GM12878 (cell line): ENCODE measurements around the gene UFC1. TPM values are rescaled to one million over a fixed set of nuclear protein-coding genes. Genes with fewer than 3 reads are reported as not detected.

Source experiments
- ATAC-seq: fragments of 200-7000 bp; cut with Tn5 transposase; 3 replicates; pipeline ENCODE4 v1.9.1; 2020; ENCODE audit warnings: mild to moderate bottlenecking, moderate library complexity
- BruUV-seq: library from RNA; stranded (reverse); fragments of 400-500 nt; replicated peaks from 2 replicates; lab custom pipeline; 2021; lab: Mats Ljungman, UMichigan
- CTCF ChIA-PET: fragments of 300-600 bp; sonication (Branson Sonifier 250); formaldehyde crosslinking; extraction: SDS; loops from one replicate; lab custom pipeline; 2021; ENCODE audit warnings: inconsistent platforms; lab: Yijun Ruan, JAX
- POLR2A ChIA-PET: fragments of 350-600 bp; formaldehyde crosslinking; extraction: SDS; loops from one replicate; lab custom pipeline; 2021; ENCODE audit warnings: inconsistent platforms; lab: Charles Lee
- RAD21 ChIA-PET: fragments of 300-600 bp; sonication (Branson Sonifier 250); formaldehyde crosslinking; loops from one replicate; lab custom pipeline; 2023; ENCODE audit warnings: antibody characterized with exemption; ENCODE audit not compliant: unreplicated experiment; lab: Charles Lee
- SMC1A ChIA-PET: fragments of 300-600 bp; sonication (Branson Sonifier 250); formaldehyde crosslinking; loops from one replicate; lab custom pipeline; 2023; ENCODE audit not compliant: unreplicated experiment, uncharacterized antibody; lab: Charles Lee
- DNase-seq: peaks from one replicate; pipeline ENCODE4 v3.0.0-alpha.2; 2011; ENCODE audit warnings: low read depth, low spot score
- FAIRE-seq: peaks from 3 replicates; lab custom pipeline; 2011; peaks lifted over from hg19 to GRCh38; lab: Jason Lieb, UNC
- H2AFZ ChIP-seq: 2 replicates; pipeline ENCODE4 v1.6.0; 2011; ENCODE audit warnings: low read depth, low read length, control low read depth; ENCODE audit not compliant: control insufficient read depth
- H3K27ac ChIP-seq: 2 replicates; pipeline ENCODE4 v1.5.1; 2011; ENCODE audit warnings: control low read depth; ENCODE audit not compliant: control insufficient read depth, insufficient read depth
- H3K27me3 ChIP-seq, 2 experiments: replicated peaks in 1 of 2; 2 replicates each; pipeline versions ENCODE4 v1.6.0 to v1.6.1; 2011; ENCODE audit warnings: low read length in 1 of 2; ENCODE audit not compliant: control insufficient read depth in 2 of 2, insufficient read depth in 2 of 2
- H3K36me3 ChIP-seq, 2 experiments: 2 replicates each; pipeline ENCODE4 v1.5.1; 2011; ENCODE audit warnings: low read length in 1 of 2; ENCODE audit not compliant: control insufficient read depth in 2 of 2, insufficient read depth in 2 of 2
- H3K4me1 ChIP-seq: 2 replicates; pipeline ENCODE4 v1.6.1; 2011; ENCODE audit warnings: mild to moderate bottlenecking, low read length, moderate library complexity, mixed read lengths; ENCODE audit not compliant: control insufficient read depth, insufficient read depth
- H3K4me2 ChIP-seq: 2 replicates; pipeline ENCODE4 v1.6.0; 2011; ENCODE audit warnings: control low read depth; ENCODE audit not compliant: control insufficient read depth, insufficient read depth
- H3K4me3 ChIP-seq: fragments of 200-600 bp; sonication (generic); 2 replicates; pipeline ENCODE4 v1.5.1; 2016
- H3K79me2 ChIP-seq: 2 replicates; pipeline ENCODE4 v1.6.0; 2011; ENCODE audit warnings: low read length; ENCODE audit not compliant: control insufficient read depth, insufficient read depth
- H3K9ac ChIP-seq: 2 replicates; pipeline ENCODE4 v1.8.0; 2011; ENCODE audit warnings: low read length, control low read depth, mixed read lengths; ENCODE audit not compliant: control insufficient read depth, insufficient read depth
- H3K9me3 ChIP-seq: replicated peaks from 3 replicates; pipeline ENCODE4 v1.5.1; 2011; ENCODE audit warnings: mild to moderate bottlenecking, low read length; ENCODE audit not compliant: control insufficient read depth, insufficient read depth
- H4K20me1 ChIP-seq: 2 replicates; pipeline ENCODE4 v1.6.0; 2011; ENCODE audit not compliant: control insufficient read depth, insufficient read depth
- CHD1 ChIP-seq: IDR thresholded peaks from 2 replicates; pipeline ENCODE4 v1.6.1; 2012; ENCODE audit warnings: low read depth, low read length, improper control_type of control experiment
- EZH2 ChIP-seq: IDR thresholded peaks from 2 replicates; pipeline ENCODE4 v1.6.1; 2012; ENCODE audit warnings: low read depth, mild to moderate bottlenecking, control low read depth, inconsistent platforms, low read length, borderline replicate concordance; ENCODE audit not compliant: control insufficient read depth
- MTA3 ChIP-seq: IDR thresholded peaks from 2 replicates; pipeline ENCODE4 v1.6.1; 2012; ENCODE audit warnings: low read length, inconsistent platforms, borderline replicate concordance
- MYB ChIP-seq: fragments of 150-350 bp; IDR thresholded peaks from 2 replicates; pipeline ENCODE4 v1.6.1; 2014; ENCODE audit warnings: mild to moderate bottlenecking, low read depth, low read length, borderline replicate concordance
- POLR2AphosphoS2 ChIP-seq: IDR thresholded peaks from 2 replicates; pipeline ENCODE4 v1.6.1; 2011; ENCODE audit warnings: low read depth, mild to moderate bottlenecking, low read length, improper control_type of control experiment, moderate library complexity
- SIX5 ChIP-seq: IDR thresholded peaks from 2 replicates; pipeline ENCODE4 v1.6.1; 2011; ENCODE audit warnings: mild to moderate bottlenecking, low read depth, low read length, moderate library complexity; ENCODE audit not compliant: severe bottlenecking
- SP1 ChIP-seq: IDR thresholded peaks from one replicate; pipeline ENCODE4 v1.6.1; 2011; ENCODE audit warnings: low read depth, low read length
- SPI1 ChIP-seq: IDR thresholded peaks from 2 replicates; pipeline ENCODE4 v1.6.1; 2011; ENCODE audit warnings: low read depth, mild to moderate bottlenecking, low read length, moderate library complexity, borderline replicate concordance; ENCODE audit not compliant: insufficient read depth
- ZNF384 ChIP-seq: IDR thresholded peaks from 2 replicates; pipeline ENCODE4 v1.6.1; 2012; ENCODE audit warnings: low read depth, mild to moderate bottlenecking, low read length, improper control_type of control experiment, borderline replicate concordance
- WGBS: methylation state at CpG from one replicate; pipeline ENCODE4 v1.1.6; 2016; ENCODE audit warnings: low lambda C conversion rate; ENCODE audit not compliant: insufficient replicate concordance, insufficient coverage; ENCODE audit errors: missing lambda C conversion rate; 5-methylcytosine and 5-hydroxymethylcytosine counted together
- in situ Hi-C: fragments of 300-500 bp; cut with MboI; formaldehyde crosslinking; loops from 9 replicates; pipeline ENCODE4 v1.14.3; 2018; ENCODE audit warnings: mixed read lengths
- intact Hi-C: fragments of 100-400 bp; cut with micrococcal nuclease; formaldehyde crosslinking; loops from one replicate; pipeline ENCODE4 v1.14.2; 2022; ENCODE audit not compliant: unreplicated experiment
- polyA plus RNA-seq, 11 experiments: library from polyadenylated mRNA; depleted of rRNA in 4 of 11; unstranded in 6 of 11; stranded (reverse) in 5 of 11; fragments of >200 nt; fragmentation: Nextera tagmentation in 4 of 11; fragmentation: Illumina TruSeq in 1 of 11; extraction: Ambion mirVana in 4 of 11; extraction: Trizol in 1 of 11; gene quantifications; 1 replicate in 1 of 11; 2 replicates in 10 of 11; pipeline versions ENCODE4 v1.2.1 to v1.2.3, GENCODE V29; 2011 to 2016; ENCODE audit warnings: inconsistent platforms in 2 of 11, missing spikeins in 2 of 11, low read depth in 1 of 11
- total RNA-seq, 4 experiments: library from RNA; depleted of rRNA in 3 of 4; stranded (reverse); fragments of >200 nt in 3 of 4; fragmentation: Illumina TruSeq in 1 of 4; extraction: Trizol in 1 of 4; gene quantifications; 2 replicates each; pipeline versions ENCODE4 v1.2.1 to v1.2.3, GENCODE V29; 2013 to 2021
- TF ChIP-seq, protein P1 (sequence below): fragments of 150-350 bp; IDR thresholded peaks from 2 replicates; pipeline ENCODE4 v1.6.1; 2016; ENCODE audit warnings: low read depth, low read length

The UFC1 gene
- total and polyA plus RNA-seq, 10 of the 15 experiments (the other 5 are each of a cell fraction or from before 2014, with no cell fraction given): 95.9 to 239 (median 151) TPM

DNA sequence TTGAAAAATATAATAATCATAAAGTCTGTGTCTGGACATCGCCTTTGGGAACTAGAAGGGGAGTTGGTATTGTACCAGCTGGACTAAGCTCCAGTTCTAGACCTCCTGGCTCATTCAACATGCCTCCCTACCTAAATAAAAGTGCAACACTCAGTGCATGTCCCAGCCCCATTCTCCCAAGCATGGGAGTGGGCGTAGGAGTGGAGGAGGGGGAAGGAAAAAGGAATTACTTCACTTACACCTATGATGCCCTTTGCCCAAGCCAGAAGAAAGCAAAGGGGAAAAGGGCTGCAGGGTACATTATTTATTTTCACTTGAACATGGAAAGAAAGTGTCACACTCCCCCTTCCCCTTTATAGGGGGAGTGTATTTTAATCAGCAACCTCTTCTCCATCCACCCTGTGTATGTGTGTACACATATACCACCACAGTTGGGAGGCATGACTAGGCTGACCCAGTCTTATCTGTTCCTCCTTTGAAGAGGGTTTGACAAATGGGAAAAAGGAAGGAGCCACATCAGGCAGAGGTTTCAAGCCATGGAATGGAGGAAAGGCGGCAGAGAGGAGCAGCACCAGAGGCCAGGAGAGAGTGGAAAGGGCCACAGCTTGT is 32.6 kb upstream of the UFC1 start:
- Histone ChIP-seq H4K20me1 (no peaks in the 10 kb centered on the region), H3K9me3 (no peaks in the 10 kb centered on the region), H3K4me1 (peaks cover 19% of the 10 kb centered on the region), H3K4me2 (no peak overlapping the region), H2AFZ (no peak overlapping the region), H3K36me3 (peaks cover 17 to 18% of the 10 kb centered on the region in 2 experiments), H3K9ac (no peak overlapping the region), H3K4me3 (no peak overlapping the region), H3K79me2 (peaks cover 32% of the 10 kb centered on the region), H3K27me3 (no peaks in the 10 kb centered on the region), H3K27ac (no peak overlapping the region)
- ATAC-seq: no peak
- ChIA-PET CTCF (interaction anchor here (0.6 to 1.7 kb wide), 5 partner anchors 20 to 137 kb away, joined by 3 to 8 read pairs (median 4); partner anchors contain the start of gene TOMM40L), SMC1A (interaction anchor here (1.1 to 1.6 kb wide), 7 partner anchors 9 to 83 kb away, joined by 3 to 5 read pairs (median 4); partner anchors contain the start of gene TSTD1), RAD21 (interaction anchor here (0.7 to 1.3 kb wide), 2 partner anchors 15 to 25 kb away, joined by 4 read pairs; no protein-coding TSS in a partner anchor), POLR2A (interaction anchor here (0.5 to 1.6 kb wide), 7 partner anchors 8 to 121 kb away, joined by 3 to 9 read pairs (median 5); no protein-coding TSS in a partner anchor)
- in situ Hi-C loops (no loop called here), intact Hi-C loops (no loop called here)
- no peak for DNase-seq
- peak; percentile 49 for FAIRE-seq
- BruUV-seq: no TSS peak
- TF ChIP-seq POLR2AphosphoS2 (0 out of 2 replicates have a peak, but pooled peaks have one; percentile 35), MTA3 (0 out of 2 replicates have a peak, but pooled peaks have one; percentile 25), SIX5 (no peak), MYB (no peak)
- WGBS: 100% methylated on average over 3 of the region's 3 CpGs

DNA sequence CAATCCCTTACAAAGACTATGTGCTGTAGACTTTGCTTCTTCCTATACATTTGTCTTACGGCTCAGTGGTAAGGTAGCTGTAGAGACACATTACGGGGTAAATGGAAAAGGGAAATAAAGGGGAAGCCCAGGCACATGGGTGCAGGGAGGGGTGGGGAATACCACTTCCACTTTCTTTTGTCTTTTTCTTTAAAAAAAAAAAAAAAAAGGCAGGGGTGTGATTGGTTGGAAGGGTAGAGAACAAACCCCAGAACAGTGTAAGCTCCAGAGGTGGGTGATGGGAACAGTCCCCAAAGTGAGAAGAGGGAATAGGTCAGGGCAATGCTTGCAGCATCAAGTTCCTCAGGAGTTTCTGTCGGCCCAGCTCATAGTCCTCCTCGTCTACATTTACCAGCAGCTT is 31.9 kb upstream of the UFC1 start:
- FAIRE-seq: no peak
- RAD21 ChIA-PET: interaction anchor here (0.7 to 1.3 kb wide), 3 partner anchors 14 to 75 kb away, joined by 3 to 4 read pairs (median 4); no protein-coding TSS in a partner anchor
- no peak overlapping the region for H2AFZ ChIP-seq

More for the DNA sequence above, 31.9 kb upstream of the UFC1 start:
- Histone ChIP-seq H4K20me1 (no peaks in the 10 kb centered on the region), H3K4me3 (no peak overlapping the region), H3K27me3 (no peaks in the 10 kb centered on the region), H3K27ac (peak overlapping the region; percentile 10; the same call in 1 of the 2 replicates), H3K9ac (no peak overlapping the region), H3K4me2 (peak overlapping the region; percentile 38), H3K79me2 (peaks cover 28% of the 10 kb centered on the region), H3K4me1 (peaks cover 19% of the 10 kb centered on the region), H3K9me3 (no peaks in the 10 kb centered on the region), H3K36me3 (peaks cover 17 to 18% of the 10 kb centered on the region in 2 experiments)
- in situ Hi-C loops: no loop called here
- ATAC-seq: no peak
- ChIA-PET SMC1A (interaction anchor here (0.8 to 1.6 kb wide), 8 partner anchors 9 to 84 kb away, joined by 3 to 5 read pairs (median 4); partner anchors contain the start of gene TSTD1), CTCF (interaction anchor here (0.6 to 1.7 kb wide), 4 partner anchors 19 to 870 kb away, joined by 3 to 8 read pairs (median 4); partner anchors contain the start of gene TOMM40L), POLR2A (interaction anchor here (1.0 to 1.6 kb wide), 4 partner anchors 53 to 122 kb away, joined by 3 to 9 read pairs (median 6); no protein-coding TSS in a partner anchor)
- 51% methylated on average over 4 of the region's 4 CpGs for WGBS
- DNase-seq: no peak
- peak; percentile 27; the same call in 1 of the 2 replicates for TF ChIP-seq SPI1
- TF ChIP-seq EZH2: no peak
- peak; percentile 81 for TF ChIP-seq ZNF384
- no peak for TF ChIP-seq CHD1
- TF ChIP-seq, protein P1, sequence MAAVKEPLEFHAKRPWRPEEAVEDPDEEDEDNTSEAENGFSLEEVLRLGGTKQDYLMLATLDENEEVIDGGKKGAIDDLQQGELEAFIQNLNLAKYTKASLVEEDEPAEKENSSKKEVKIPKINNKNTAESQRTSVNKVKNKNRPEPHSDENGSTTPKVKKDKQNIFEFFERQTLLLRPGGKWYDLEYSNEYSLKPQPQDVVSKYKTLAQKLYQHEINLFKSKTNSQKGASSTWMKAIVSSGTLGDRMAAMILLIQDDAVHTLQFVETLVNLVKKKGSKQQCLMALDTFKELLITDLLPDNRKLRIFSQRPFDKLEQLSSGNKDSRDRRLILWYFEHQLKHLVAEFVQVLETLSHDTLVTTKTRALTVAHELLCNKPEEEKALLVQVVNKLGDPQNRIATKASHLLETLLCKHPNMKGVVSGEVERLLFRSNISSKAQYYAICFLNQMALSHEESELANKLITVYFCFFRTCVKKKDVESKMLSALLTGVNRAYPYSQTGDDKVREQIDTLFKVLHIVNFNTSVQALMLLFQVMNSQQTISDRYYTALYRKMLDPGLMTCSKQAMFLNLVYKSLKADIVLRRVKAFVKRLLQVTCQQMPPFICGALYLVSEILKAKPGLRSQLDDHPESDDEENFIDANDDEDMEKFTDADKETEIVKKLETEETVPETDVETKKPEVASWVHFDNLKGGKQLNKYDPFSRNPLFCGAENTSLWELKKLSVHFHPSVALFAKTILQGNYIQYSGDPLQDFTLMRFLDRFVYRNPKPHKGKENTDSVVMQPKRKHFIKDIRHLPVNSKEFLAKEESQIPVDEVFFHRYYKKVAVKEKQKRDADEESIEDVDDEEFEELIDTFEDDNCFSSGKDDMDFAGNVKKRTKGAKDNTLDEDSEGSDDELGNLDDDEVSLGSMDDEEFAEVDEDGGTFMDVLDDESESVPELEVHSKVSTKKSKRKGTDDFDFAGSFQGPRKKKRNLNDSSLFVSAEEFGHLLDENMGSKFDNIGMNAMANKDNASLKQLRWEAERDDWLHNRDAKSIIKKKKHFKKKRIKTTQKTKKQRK: no peak
- no peak for TF ChIP-seq SP1
- no TSS peak for BruUV-seq
- intact Hi-C loops: no loop called here
